GM12872 (cell line): ENCODE data around the gene IGHMBP2.

Source experiments
- TF ChIP-seq, protein P1 (sequence below): IDR thresholded peaks from 3 replicates; pipeline ENCODE4 v1.5.1; 2011; ENCODE audit warnings: low read depth, mild to moderate bottlenecking, low read length, moderate library complexity; ENCODE audit not compliant: insufficient read depth

The IGHMBP2 gene

DNA sequence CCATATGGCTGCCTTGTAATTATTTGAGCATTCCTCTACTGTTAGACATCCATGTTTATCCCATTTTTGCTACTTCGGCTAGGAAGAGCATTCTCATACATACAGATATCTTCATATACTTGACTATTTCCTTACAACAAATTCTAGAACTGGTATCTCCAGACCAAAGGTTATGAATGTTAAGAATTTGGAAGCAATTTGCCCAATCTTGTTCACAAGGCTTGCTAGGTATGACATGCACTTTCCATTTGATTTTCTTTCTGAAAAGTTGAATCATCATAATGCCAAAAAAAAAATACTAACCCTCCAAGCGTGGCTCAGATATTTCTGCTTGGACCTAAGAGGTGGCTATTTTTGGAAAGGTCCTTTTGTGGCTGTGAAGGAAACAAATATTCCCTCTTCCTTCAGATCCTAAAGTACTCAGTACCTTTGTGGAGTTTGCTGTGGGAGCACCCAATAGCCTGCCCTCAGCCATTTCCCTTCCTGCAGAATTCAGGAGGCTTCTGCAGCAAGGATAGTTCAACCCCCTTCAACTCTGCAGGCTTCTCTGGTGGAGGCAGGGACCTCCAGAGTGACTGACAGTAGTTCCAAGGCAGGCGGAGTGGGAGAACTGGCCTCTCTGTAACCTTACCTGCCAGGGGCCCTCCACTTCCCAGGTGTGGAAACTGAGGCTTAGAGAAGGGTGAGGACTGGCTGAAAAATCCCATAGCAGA, 40.0 kb upstream of the IGHMBP2 start:
- TF ChIP-seq, protein P1, sequence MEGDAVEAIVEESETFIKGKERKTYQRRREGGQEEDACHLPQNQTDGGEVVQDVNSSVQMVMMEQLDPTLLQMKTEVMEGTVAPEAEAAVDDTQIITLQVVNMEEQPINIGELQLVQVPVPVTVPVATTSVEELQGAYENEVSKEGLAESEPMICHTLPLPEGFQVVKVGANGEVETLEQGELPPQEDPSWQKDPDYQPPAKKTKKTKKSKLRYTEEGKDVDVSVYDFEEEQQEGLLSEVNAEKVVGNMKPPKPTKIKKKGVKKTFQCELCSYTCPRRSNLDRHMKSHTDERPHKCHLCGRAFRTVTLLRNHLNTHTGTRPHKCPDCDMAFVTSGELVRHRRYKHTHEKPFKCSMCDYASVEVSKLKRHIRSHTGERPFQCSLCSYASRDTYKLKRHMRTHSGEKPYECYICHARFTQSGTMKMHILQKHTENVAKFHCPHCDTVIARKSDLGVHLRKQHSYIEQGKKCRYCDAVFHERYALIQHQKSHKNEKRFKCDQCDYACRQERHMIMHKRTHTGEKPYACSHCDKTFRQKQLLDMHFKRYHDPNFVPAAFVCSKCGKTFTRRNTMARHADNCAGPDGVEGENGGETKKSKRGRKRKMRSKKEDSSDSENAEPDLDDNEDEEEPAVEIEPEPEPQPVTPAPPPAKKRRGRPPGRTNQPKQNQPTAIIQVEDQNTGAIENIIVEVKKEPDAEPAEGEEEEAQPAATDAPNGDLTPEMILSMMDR: no peak

DNA sequence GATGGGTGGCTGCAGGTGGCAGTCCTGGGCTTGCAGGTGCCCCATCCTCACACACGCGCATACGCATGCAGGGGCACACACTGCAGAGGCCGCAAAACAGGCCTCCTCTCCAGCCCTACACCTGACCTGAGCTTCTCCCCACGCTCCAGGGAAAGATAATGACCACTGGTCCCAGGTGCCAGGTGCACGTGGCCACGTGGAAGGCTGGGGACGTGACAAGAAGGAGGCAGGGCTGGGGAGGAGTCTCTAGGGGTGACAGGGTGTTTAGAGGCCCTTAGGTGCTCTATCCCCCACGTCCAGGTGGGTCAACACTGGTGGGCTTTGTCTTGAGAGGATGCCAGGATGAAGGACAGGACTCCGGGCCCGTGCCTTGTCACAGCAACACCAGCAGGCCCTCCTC, 38.5 kb upstream of the IGHMBP2 start:
- TF ChIP-seq, protein P1: no peak

DNA sequence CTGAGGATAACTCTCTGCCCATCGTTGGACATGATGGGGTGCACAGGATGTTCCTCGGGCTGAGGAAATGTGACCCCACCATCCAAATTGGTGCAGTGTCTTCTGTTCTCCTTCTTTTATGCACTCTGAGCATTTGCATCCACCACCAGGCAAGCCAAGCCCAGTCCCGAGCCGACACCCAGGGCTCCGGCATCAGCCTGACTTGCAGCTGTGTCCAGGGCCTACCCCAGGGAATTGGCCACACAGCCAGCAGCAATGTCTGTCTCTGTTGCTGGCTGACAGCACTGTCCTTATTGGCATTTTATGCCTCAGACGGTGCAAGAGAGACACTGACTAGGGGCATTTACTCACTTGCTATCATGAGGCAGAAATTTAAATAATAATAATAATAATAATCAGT, 36.6 kb upstream of the IGHMBP2 start:
- TF ChIP-seq, protein P1: no peak

DNA sequence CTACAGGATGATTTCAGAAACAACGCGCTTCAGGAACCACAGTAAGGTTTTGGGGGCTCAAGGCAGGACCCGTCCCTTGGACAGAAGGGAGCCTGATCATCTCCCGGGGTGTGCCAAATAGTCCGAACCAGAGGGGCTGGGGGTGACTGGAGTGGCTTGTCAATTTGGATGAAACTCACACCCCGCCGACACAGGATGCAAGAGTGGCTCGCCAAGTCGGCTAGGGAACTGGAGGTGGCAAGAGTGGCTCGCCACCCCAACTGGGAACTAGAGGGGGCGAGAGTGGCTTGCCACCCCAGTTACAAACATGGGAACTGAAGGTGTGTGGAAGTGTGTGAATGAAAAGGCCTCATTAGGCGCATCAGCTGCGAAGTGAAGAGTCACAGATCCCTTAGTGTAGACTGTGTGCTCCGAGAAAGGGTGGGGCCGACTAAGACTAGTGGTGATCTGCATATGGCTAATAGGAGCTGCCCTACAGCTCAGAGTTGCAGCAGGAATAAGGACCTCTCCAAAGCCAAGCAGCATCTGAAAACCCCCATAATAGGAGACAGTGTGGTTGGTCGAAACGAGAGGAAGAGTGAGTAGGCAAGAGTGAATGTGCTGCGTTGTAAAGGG, 35.4 kb upstream of the IGHMBP2 start:
- TF ChIP-seq, protein P1: no peak

DNA sequence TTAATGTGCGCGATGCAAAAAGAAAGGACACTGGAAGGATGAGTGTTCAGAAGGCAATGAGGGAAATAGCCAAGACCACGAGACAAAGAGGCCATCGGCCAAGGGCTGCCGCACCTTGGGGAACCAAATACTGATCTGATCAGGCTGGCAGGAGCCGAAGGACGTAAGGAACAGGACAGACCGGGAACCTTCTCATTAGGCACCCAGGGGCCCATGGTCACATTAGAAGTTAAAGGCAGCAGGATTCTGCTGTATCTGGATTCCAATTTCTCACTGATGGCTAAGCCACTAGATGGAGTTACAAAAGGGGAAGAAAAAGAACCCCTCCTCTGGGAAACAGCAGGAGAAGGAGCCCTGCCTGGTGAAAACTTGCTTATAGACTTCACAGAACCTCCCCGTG, 33.2 kb upstream of the IGHMBP2 start:
- TF ChIP-seq, protein P1: no peak

DNA sequence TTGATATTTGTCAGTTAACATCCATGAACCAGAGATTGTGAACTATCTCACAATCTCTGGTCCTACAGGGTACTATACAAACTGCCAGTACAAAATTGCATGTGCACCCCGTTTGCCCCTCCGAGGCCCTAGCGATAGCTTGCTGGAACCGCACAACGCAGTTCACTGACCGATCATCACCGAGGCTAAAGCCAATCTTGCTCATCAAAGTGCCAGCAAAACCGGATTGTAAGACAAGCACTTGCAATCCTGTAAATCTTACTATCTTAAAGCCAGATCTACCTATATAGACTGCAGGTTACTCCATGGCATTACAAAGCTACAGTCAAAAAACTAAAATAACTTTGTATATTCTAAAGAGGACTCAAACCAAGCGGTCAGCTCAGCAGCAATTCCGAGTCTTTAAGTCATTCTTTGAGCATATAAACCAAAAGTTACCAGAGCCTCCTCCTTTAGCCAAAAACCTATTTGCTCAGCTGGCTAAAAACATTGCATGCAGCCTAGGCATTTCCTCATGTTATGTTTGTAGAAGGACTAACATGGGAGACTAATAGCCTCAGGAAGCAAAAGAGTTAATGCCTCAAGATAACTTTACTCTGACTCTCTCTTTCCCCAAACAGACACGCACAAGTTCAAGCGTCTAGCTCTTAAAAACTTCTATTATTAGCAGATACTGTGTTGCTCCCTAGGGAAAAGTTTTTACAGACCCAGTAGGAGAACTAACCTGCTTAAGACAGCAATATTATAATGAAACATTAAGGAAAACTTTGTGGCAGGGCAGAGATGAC, 31.3 kb upstream of the IGHMBP2 start:
- TF ChIP-seq, protein P1: no peak

DNA sequence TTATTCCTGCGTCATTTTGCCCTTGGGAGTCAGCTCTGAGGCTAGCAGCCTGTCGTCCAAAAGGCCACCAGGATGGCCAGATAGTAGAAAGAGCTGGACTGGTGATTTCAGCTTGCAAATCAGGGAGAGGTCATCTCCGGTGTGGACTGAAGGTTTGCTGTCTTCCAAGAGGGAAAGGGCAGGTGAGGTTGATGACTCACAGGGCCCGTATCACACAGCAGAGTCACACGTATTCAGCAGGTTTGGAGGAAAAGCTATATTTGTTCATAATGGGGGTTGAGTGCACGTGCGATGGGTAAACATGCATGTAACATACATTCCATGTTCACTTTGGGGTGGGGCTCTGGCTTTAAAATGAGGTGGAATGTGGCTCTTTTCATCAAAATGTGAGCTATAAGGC, 25.7 kb upstream of the IGHMBP2 start:
- TF ChIP-seq, protein P1: no peak
